Spinal cord (tissue), 10 donors: Measurements from ENCODE around the gene USP25. TPM values are rescaled to one million over a fixed set of nuclear protein-coding genes. Genes with fewer than 3 reads are reported as not detected.

ENCODE experiments used
- DNase-seq, 6 donors: peaks; one replicate each; pipeline versions ENCODE4 v3.0.0 to v3.0.0-alpha.2; 2013 to 2015; ENCODE audit warnings: low spot score in 6 of 6, low read depth in 4 of 6
- H3K27ac ChIP-seq: one replicate; pipeline ENCODE4 v1.5.1; 2013; ENCODE audit warnings: low read depth, low read length, control low read depth
- H3K27me3 ChIP-seq: one replicate; pipeline ENCODE4 v1.6.1; 2013; ENCODE audit warnings: low read length; ENCODE audit not compliant: control insufficient read depth, insufficient read depth
- H3K36me3 ChIP-seq: one replicate; pipeline ENCODE4 v1.6.1; 2013; ENCODE audit warnings: low read length; ENCODE audit not compliant: control insufficient read depth, insufficient read depth
- H3K4me1 ChIP-seq: one replicate; pipeline ENCODE4 v1.6.1; 2013; ENCODE audit warnings: low read length; ENCODE audit not compliant: control insufficient read depth, insufficient read depth
- H3K4me3 ChIP-seq: one replicate; pipeline ENCODE4 v1.5.1; 2013; ENCODE audit warnings: low read depth, low read length, control low read depth
- H3K9me3 ChIP-seq: one replicate; pipeline ENCODE4 v1.6.1; 2013; ENCODE audit warnings: low read length; ENCODE audit not compliant: control insufficient read depth, insufficient read depth
- WGBS: methylation state at CpG from one replicate; pipeline ENCODE4 v1.1.5; 2013; ENCODE audit warnings: missing lambda C conversion rate; ENCODE audit not compliant: insufficient coverage; 5-methylcytosine and 5-hydroxymethylcytosine counted together
- polyA plus RNA-seq, 2 donors: library from polyadenylated mRNA; unstranded; fragments of 120-200 nt; gene quantifications; one replicate each; pipeline ENCODE4 v1.2.1, GENCODE V29; 2013; ENCODE audit not compliant: insufficient read length in 2 of 2
- total RNA-seq, 2 donors: library from RNA; depleted of rRNA in 1 of 2; stranded (reverse); fragments of 120-200 nt in 1 of 2; fragments of >200 nt in 1 of 2; gene quantifications; one replicate each; pipeline versions ENCODE4 v1.2.3 to v1.2.4, GENCODE V29; 2013 to 2014
- donor health status: healthy.

USP25 gene
- total and polyA plus RNA-seq, 4 donors, result 27.5 to 87.9 (median 52.8) TPM

DNA sequence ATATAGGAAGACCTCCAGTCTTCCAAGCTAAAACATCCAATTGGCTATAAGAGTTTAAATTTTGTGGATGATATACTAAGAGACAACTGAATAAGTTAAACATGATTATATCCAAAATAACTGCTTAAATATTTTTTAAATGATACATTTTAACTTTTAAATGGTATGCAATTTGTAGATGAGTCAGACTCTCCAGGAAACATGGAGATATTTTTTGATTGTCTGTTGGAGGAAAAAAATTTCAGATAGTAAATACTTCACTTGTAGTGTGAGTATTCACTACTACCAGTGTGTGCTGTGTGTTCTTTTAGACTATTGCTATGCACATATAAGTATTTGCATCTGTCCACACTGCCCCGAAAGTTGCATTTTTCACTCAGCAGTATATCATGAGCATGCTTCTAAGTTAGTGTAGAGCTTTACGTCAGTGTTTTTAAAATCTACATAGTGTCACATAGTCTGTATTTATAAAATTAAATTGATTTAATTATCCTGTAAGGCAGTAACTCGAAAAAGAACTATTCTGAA is 91.1 kb downstream of the USP25 start:
- no peaks in the 10 kb centered on the region for H3K36me3 ChIP-seq
- H3K4me3 ChIP-seq, result no peak overlapping the region
- no peak overlapping the region for H3K27ac ChIP-seq
- H3K9me3 ChIP-seq, result no peaks in the 10 kb centered on the region
- no peaks in the 10 kb centered on the region for H3K27me3 ChIP-seq
- WGBS, result no CpG with 5 or more reads among the region's 3 CpGs
- H3K4me1 ChIP-seq, result no peaks in the 10 kb centered on the region
- no peak for DNase-seq

GRCh38 chr21:15823486-15824150 is 93.8 kb downstream of the USP25 start:
- WGBS, result no CpG with 5 or more reads among the region's 4 CpGs
- Histone ChIP-seq H3K4me3 (no peak overlapping the region), H3K4me1 (no peaks in the 10 kb centered on the region), H3K27me3 (no peaks in the 10 kb centered on the region), H3K9me3 (no peaks in the 10 kb centered on the region), H3K27ac (no peak overlapping the region), H3K36me3 (no peaks in the 10 kb centered on the region)
- no peak for DNase-seq

DNA sequence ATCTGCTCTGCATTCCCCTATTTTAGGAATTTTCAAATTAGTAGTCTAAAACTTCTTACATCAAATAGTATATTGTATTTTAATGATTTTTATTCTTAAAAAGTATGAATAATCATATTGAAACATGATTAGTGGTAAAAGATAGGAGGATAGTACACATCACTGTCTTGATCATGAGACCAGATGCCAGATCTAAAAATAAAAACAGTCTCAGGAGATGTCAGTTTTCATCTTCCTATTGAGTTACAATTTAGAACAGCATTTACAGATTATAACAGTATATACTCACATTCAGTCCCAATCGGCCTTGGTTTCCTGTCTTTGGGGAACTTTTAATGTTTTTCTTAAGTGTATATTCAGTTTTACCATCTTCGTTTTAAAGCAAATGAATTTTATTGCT is 95.9 kb downstream of the USP25 start:
- H3K36me3 ChIP-seq, result no peaks in the 10 kb centered on the region
- no peak for DNase-seq
- WGBS, result no CpG with 5 or more reads among the region's 2 CpGs
- H3K27ac ChIP-seq, result no peak overlapping the region
- no peaks in the 10 kb centered on the region for H3K4me1 ChIP-seq
- H3K27me3 ChIP-seq, result no peaks in the 10 kb centered on the region
- H3K4me3 ChIP-seq, result no peak overlapping the region
- no peaks in the 10 kb centered on the region for H3K9me3 ChIP-seq

- WGBS, result no CpG with 5 or more reads among the region's 5 CpGs
- no peaks in the 10 kb centered on the region for H3K36me3 ChIP-seq
- H3K27ac ChIP-seq, result no peak overlapping the region
- no peaks in the 10 kb centered on the region for H3K9me3 ChIP-seq
- no peaks in the 10 kb centered on the region for H3K27me3 ChIP-seq
- peak in 3 of 6 donors; percentile 6 to 80 (median 28) for DNase-seq
- H3K4me1 ChIP-seq, result no peaks in the 10 kb centered on the region
- no peak overlapping the region for H3K4me3 ChIP-seq
These were observed 96.5 kb downstream of the USP25 start for GRCh38 chr21:15826147-15826780.

GRCh38 chr21:15826908-15827601 is 97.3 kb downstream of the USP25 start:
- no peaks in the 10 kb centered on the region for H3K9me3 ChIP-seq
- H3K4me3 ChIP-seq, result no peak overlapping the region
- no peaks in the 10 kb centered on the region for H3K4me1 ChIP-seq
- 100% methylated on average over 5 of the region's 8 CpGs for WGBS
- no peak overlapping the region for H3K27ac ChIP-seq
- no peak for DNase-seq
- H3K36me3 ChIP-seq, result no peaks in the 10 kb centered on the region
- no peaks in the 10 kb centered on the region for H3K27me3 ChIP-seq

DNA sequence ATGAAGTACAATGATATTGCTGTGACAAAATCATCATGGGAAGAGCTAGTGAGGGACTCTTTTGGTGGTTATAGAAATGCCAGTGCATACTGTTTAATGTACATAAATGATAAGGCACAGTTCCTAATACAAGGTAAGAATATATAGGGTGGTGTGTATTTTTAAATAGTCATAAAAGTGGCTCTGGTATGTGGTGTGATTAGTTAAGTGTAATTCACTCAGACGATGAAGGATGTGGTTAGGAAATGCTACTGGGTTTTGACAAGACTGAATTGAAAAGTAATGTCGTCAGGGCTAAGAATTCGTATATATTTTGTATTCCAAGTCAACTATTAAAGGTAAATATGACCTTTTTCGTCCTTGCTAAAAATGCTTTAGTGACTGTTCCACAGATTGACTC is 101.7 kb downstream of the USP25 start:
- 100% methylated on average over 1 of the region's 4 CpGs for WGBS
- DNase-seq, result no peak

DNA sequence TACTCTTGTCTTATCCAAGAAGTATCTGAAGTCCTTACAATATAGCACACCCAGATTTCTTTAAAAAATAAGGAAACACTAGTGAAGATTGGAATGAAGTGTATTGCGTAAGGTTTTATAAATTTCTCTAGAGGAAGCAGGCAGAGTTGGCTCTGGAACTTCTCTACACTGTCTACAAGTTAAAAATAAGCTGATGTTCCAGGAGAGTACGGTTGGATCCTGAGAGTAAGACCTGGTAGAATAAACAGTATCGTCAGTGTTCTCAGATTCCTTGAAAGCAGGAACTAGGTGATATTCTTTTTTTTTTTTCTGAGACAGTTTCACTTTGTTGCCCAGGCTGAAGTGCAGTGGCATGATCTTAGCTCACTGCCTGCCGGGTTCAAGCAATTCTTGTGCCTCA is 107.9 kb downstream of the USP25 start:
- WGBS, result 100% methylated on average over 3 of the region's 4 CpGs

More for the DNA sequence above, 101.7 kb downstream of the USP25 start:
- Histone ChIP-seq H3K36me3 (peaks cover 2% of the 10 kb centered on the region), H3K9me3 (no peaks in the 10 kb centered on the region), H3K27ac (no peak overlapping the region), H3K27me3 (no peaks in the 10 kb centered on the region), H3K4me1 (no peaks in the 10 kb centered on the region), H3K4me3 (no peak overlapping the region)

GRCh38 chr21:15839026-15839425 is 109.2 kb downstream of the USP25 start:
- Histone ChIP-seq H3K36me3 (no peaks in the 10 kb centered on the region), H3K9me3 (no peaks in the 10 kb centered on the region), H3K4me1 (no peaks in the 10 kb centered on the region), H3K27me3 (no peaks in the 10 kb centered on the region), H3K4me3 (no peak overlapping the region), H3K27ac (no peak overlapping the region)
- DNase-seq, result no peak
- WGBS, result no CpG with 5 or more reads among the region's 2 CpGs

More for the DNA sequence above, 107.9 kb downstream of the USP25 start:
- Histone ChIP-seq H3K27ac (no peak overlapping the region), H3K4me1 (no peaks in the 10 kb centered on the region), H3K4me3 (no peak overlapping the region), H3K27me3 (no peaks in the 10 kb centered on the region), H3K9me3 (no peaks in the 10 kb centered on the region), H3K36me3 (peaks cover under 1% of the 10 kb centered on the region)
- no peak for DNase-seq

GRCh38 chr21:15839601-15840000 is 109.8 kb downstream of the USP25 start:
- no CpG with 5 or more reads among the region's 2 CpGs for WGBS
- Histone ChIP-seq H3K4me1 (no peaks in the 10 kb centered on the region), H3K27me3 (no peaks in the 10 kb centered on the region), H3K27ac (no peak overlapping the region), H3K9me3 (no peaks in the 10 kb centered on the region), H3K4me3 (no peak overlapping the region), H3K36me3 (no peaks in the 10 kb centered on the region)
- no peak for DNase-seq
